Endodermal cell (in vitro differentiated cells): ENCODE results near the gene UROC1. TPM values are rescaled to one million over a fixed set of nuclear protein-coding genes. Genes with fewer than 3 reads are reported as not detected.

Experiments used
- DNase-seq: peaks from one replicate; pipeline ENCODE4 v3.0.0-alpha.2; 2017
- H3K27ac ChIP-seq: 2 replicates; pipeline ENCODE4 v1.5.1; 2013; ENCODE audit warnings: mild to moderate bottlenecking, low read depth, low read length, moderate library complexity
- H3K27me3 ChIP-seq: 2 replicates; pipeline ENCODE4 v1.6.1; 2013; ENCODE audit warnings: mild to moderate bottlenecking, low read length, moderate library complexity; ENCODE audit not compliant: insufficient read depth, control insufficient read depth, poor library complexity, severe bottlenecking
- H3K36me3 ChIP-seq: 2 replicates; pipeline ENCODE4 v1.7.0; 2013; ENCODE audit warnings: mild to moderate bottlenecking, low read length, moderate library complexity; ENCODE audit not compliant: control insufficient read depth, insufficient read depth
- H3K4me1 ChIP-seq: one replicate; pipeline ENCODE4 v1.7.0; 2013; ENCODE audit warnings: low read length; ENCODE audit not compliant: control insufficient read depth, insufficient read depth
- H3K4me3 ChIP-seq: 2 replicates; pipeline ENCODE4 v1.5.1; 2013; ENCODE audit warnings: mild to moderate bottlenecking, low read length, moderate library complexity
- H3K9ac ChIP-seq: 2 replicates; pipeline ENCODE4 v1.6.1; 2013; ENCODE audit warnings: mild to moderate bottlenecking, low read length, moderate library complexity; ENCODE audit not compliant: poor library complexity, severe bottlenecking; ENCODE audit errors: extremely low read depth
- H3K9me3 ChIP-seq: 2 replicates; pipeline ENCODE4 v1.6.1; 2013; ENCODE audit warnings: mild to moderate bottlenecking, low read length, moderate library complexity; ENCODE audit not compliant: control insufficient read depth
- H3K27ac Mint-ChIP-seq: 2 replicates; pipeline ENCODE4 v1.8.0; 2020; ENCODE audit warnings: mixed read lengths
- H3K27me3 Mint-ChIP-seq: 2 replicates; pipeline ENCODE4 v1.8.0; 2021; ENCODE audit warnings: mild to moderate bottlenecking, mixed read lengths; ENCODE audit not compliant: insufficient read depth
- H3K36me3 Mint-ChIP-seq: 2 replicates; pipeline ENCODE4 v1.8.0; 2020; ENCODE audit warnings: low read depth, mixed read lengths
- H3K4me1 Mint-ChIP-seq: 2 replicates; pipeline ENCODE4 v1.8.0; 2020; ENCODE audit warnings: mixed read lengths
- H3K4me3 Mint-ChIP-seq: 2 replicates; pipeline ENCODE4 v1.8.0; 2020; ENCODE audit warnings: mild to moderate bottlenecking, moderate library complexity, mixed read lengths
- H3K9me3 Mint-ChIP-seq: 2 replicates; pipeline ENCODE4 v1.8.0; 2020; ENCODE audit warnings: mild to moderate bottlenecking, mixed read lengths
- CTCF ChIP-seq: fragments of 200-600 bp; sonication (generic); conservative IDR thresholded peaks from 2 replicates; pipeline ENCODE4 v1.5.0; 2021; ENCODE audit warnings: antibody characterized with exemption, mild to moderate bottlenecking
- WGBS, 2 experiments: methylation state at CpG; one replicate each; pipeline versions ENCODE4 v1.1.5 to v1.1.7; 2013; ENCODE audit warnings: missing lambda C conversion rate in 2 of 2, mixed read lengths in 1 of 2; ENCODE audit not compliant: insufficient coverage in 1 of 2, insufficient read length in 1 of 2; 5-methylcytosine and 5-hydroxymethylcytosine counted together
- total RNA-seq, 2 donors: library from RNA; stranded (reverse); fragmentation: NEBNext Ultra II Directional in 1 of 2; extraction: Animal tissue kit (Norgen Biotek cat#: 25700) in 1 of 2; gene quantifications; 2 replicates in 1 of 2; 3 replicates in 1 of 2; pipeline ENCODE4 v1.2.1, GENCODE V29; 2021

UROC1 gene
- total RNA-seq, 2 donors from 2014 or later: not detected

- no peaks in the 10 kb centered on the region for H3K36me3 ChIP-seq
- Mint-ChIP-seq H3K9me3 (no peaks in the 10 kb centered on the region), H3K27ac (no peak overlapping the region), H3K4me1 (peaks cover 22% of the 10 kb centered on the region), H3K4me3 (no peak overlapping the region), H3K27me3 (no peaks in the 10 kb centered on the region), H3K36me3 (no peaks in the 10 kb centered on the region)
- TF ChIP-seq CTCF: no peak
- H3K4me3 ChIP-seq: no peak overlapping the region
- peaks cover 6% of the 10 kb centered on the region for H3K4me1 ChIP-seq
- DNase-seq: peak; percentile 32
- H3K9ac ChIP-seq: no peak overlapping the region
- no peak overlapping the region for H3K27ac ChIP-seq
- 88 to 93% methylated on average over 15 to 19 of the region's 19 CpGs for WGBS, 2 experiments
- no peaks in the 10 kb centered on the region for H3K9me3 ChIP-seq
- no peaks in the 10 kb centered on the region for H3K27me3 ChIP-seq
Measured at GRCh38 chr3:126553284-126554084, 35.9 kb upstream of the UROC1 start.

GRCh38 chr3:126552688-126553283, 35.2 kb upstream of the UROC1 start:
- Mint-ChIP-seq H3K36me3 (no peaks in the 10 kb centered on the region), H3K27ac (no peak overlapping the region), H3K4me1 (peaks cover 27% of the 10 kb centered on the region), H3K27me3 (no peaks in the 10 kb centered on the region), H3K9me3 (no peaks in the 10 kb centered on the region), H3K4me3 (no peak overlapping the region)
- WGBS, 2 experiments: 90 to 93% methylated on average over 3 to 14 of the region's 14 CpGs
- Histone ChIP-seq H3K4me3 (no peak overlapping the region), H3K36me3 (no peaks in the 10 kb centered on the region), H3K4me1 (peaks cover 8% of the 10 kb centered on the region), H3K9me3 (no peaks in the 10 kb centered on the region), H3K9ac (no peak overlapping the region), H3K27ac (no peak overlapping the region), H3K27me3 (no peaks in the 10 kb centered on the region)
- TF ChIP-seq CTCF: no peak
- DNase-seq: peak; percentile 38

- H3K36me3 Mint-ChIP-seq: no peaks in the 10 kb centered on the region
- H3K27me3 Mint-ChIP-seq: no peaks in the 10 kb centered on the region
- Histone ChIP-seq H3K36me3 (no peaks in the 10 kb centered on the region), H3K4me1 (peaks cover 12% of the 10 kb centered on the region), H3K9ac (no peak overlapping the region), H3K9me3 (no peaks in the 10 kb centered on the region), H3K27me3 (no peaks in the 10 kb centered on the region), H3K27ac (no peak overlapping the region), H3K4me3 (no peak overlapping the region)
- no peak overlapping the region for H3K27ac Mint-ChIP-seq
- H3K4me3 Mint-ChIP-seq: no peak overlapping the region
- no peak for TF ChIP-seq CTCF
- H3K4me1 Mint-ChIP-seq: peaks cover 33% of the 10 kb centered on the region
- no peaks in the 10 kb centered on the region for H3K9me3 Mint-ChIP-seq
- WGBS, 2 experiments: 80 to 86% methylated on average over 11 to 17 of the region's 17 CpGs
- DNase-seq: peak; percentile 33
Measured at GRCh38 chr3:126551839-126552687, 34.5 kb upstream of the UROC1 start.
